Measurements from ENCODE around the gene TMEM178A. TPM values are rescaled to one million over a fixed set of nuclear protein-coding genes. Genes with fewer than 3 reads are reported as not detected.

The TMEM178A gene
- total and polyA plus RNA-seq, 2 of the 8 experiments (the other 6 are each of a cell fraction or from before 2014, with no cell fraction given), result 11.2 to 14.9 TPM

DNA sequence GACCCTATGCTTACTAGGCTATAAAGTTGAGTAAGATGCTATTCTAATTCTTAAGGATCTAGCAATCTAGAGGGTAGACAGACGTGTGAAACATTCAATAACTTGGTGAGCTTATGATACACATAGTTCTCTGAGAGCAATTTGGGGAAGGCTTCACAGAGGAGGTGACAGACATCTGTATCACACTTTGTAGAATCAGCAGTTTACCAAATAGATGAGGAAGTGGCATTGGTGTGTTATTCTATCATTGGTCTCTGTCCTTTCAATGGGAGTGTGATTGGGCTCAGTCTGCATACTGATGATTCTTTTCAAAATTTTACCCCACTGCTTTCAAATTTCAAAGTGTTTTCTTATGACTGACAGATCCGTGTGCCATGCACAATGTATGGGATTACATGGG lies 47.0 kb upstream of the TMEM178A start:
- Histone ChIP-seq H2AK5ac (ENCODE audit: low read depth, low read length) (no peak overlapping the region), H3K4ac (replicated peaks; ENCODE audit: insufficient read length, low read depth, low read length) (no peak overlapping the region), H2BK120ac (replicated peaks; ENCODE audit: low read depth, low read length) (no peak overlapping the region), H3K4me3 (ENCODE audit: extremely low read depth in 1 of 4, insufficient read depth in 2 of 4, low read depth in 3 of 4, low read length in 4 of 4) (no peak overlapping the region), H3K36me3 (ENCODE audit: control insufficient read depth in 2 of 4, insufficient read depth in 4 of 4, low read length in 3 of 4) (no peaks in the 10 kb centered on the region), H3K23me2 (ENCODE audit: low read depth, low read length) (no peaks in the 10 kb centered on the region), H3K79me2 (ENCODE audit: control insufficient read depth in 1 of 2, insufficient read depth in 2 of 2, low read length in 2 of 2) (no peaks in the 10 kb centered on the region), H3K27ac (ENCODE audit: low read depth, low read length) (no peak overlapping the region), H3K23ac (ENCODE audit: insufficient read length) (no peak overlapping the region), H2BK15ac (ENCODE audit: low read length) (no peak overlapping the region), H4K20me1 (replicated peaks in 1 of 2; ENCODE audit: control insufficient read depth in 1 of 2, insufficient read depth in 2 of 2, low read length in 2 of 2) (no peaks in the 10 kb centered on the region), H3K4me1 (replicated peaks in 1 of 4; ENCODE audit: control insufficient read depth in 3 of 4, insufficient read depth in 4 of 4, low read length in 3 of 4) (peaks cover 0 to 10% (median 3%) of the 10 kb centered on the region in 4 experiments; a peak in 2 of 7 replicates), H3K27me3 (replicated peaks in 1 of 4; ENCODE audit: control insufficient read depth in 3 of 4, extremely low read depth in 1 of 4, insufficient read depth in 3 of 4, low read length in 3 of 4) (peaks cover 0 to 1% (median 0%) of the 10 kb centered on the region in 4 experiments; a peak in 1 of 7 replicates), H2BK12ac (ENCODE audit: low read depth, low read length) (no peak overlapping the region), H3K9ac (replicated peaks in 1 of 4; ENCODE audit: extremely low read depth in 1 of 4, low read depth in 3 of 4, low read length in 3 of 4) (no peak overlapping the region), H3K18ac (ENCODE audit: extremely low read depth, low read length) (no peak overlapping the region), H3K56ac (replicated peaks; ENCODE audit: insufficient read length, low read depth, low read length) (no peak overlapping the region), H3K9me3 (ENCODE audit: insufficient read depth in 2 of 2, low read depth in 1 of 2, low read length in 1 of 2) (no peaks in the 10 kb centered on the region), H3K14ac (ENCODE audit: insufficient read length) (no peak overlapping the region), H2BK20ac (ENCODE audit: low read length) (no peak overlapping the region), H3K4me2 (ENCODE audit: insufficient read depth in 1 of 2, low read depth in 2 of 2, low read length in 2 of 2) (no peak overlapping the region), H4K5ac (ENCODE audit: insufficient read length, low read depth, low read length) (no peak overlapping the region), H4K8ac (ENCODE audit: extremely low read depth, insufficient read depth, low read length) (no peak overlapping the region), H2AFZ (ENCODE audit: low read length) (no peak overlapping the region), H3K79me1 (ENCODE audit: low read depth, low read length) (no peaks in the 10 kb centered on the region), H2BK5ac (ENCODE audit: low read depth, low read length) (no peak overlapping the region), H4K91ac (replicated peaks; ENCODE audit: insufficient read length, low read length) (no peak overlapping the region)
- WGBS, 2 experiments (ENCODE audit: extremely low coverage in 1 of 2, insufficient coverage in 1 of 2, insufficient read length in 1 of 2, insufficient replicate concordance in 2 of 2, low coverage in 1 of 2, low lambda C conversion rate in 2 of 2, missing lambda C conversion rate in 1 of 2), result 77% methylated on average over 2 of the region's 2 CpGs; no CpG with 5 or more reads in 1 of the 2 experiments
- ChIA-PET POLR2A (ENCODE audit: partially characterized antibody) (no interaction called here), CTCF (ENCODE audit: partially characterized antibody) (interaction anchor here (1.4 to 1.5 kb wide), 2 partner anchors 106 to 111 kb away, joined by 3 to 5 read pairs; no protein-coding TSS in a partner anchor)
- FAIRE-seq (no peak), DNase-seq (ENCODE audit: low read depth in 1 of 2, low spot score in 2 of 2) (no peak)
- TF ChIP-seq EP300 (IDR thresholded peaks at IDR 0.05; ENCODE audit: borderline replicate concordance in 1 of 2, low read depth in 2 of 2, low read length in 2 of 2), result no peak

All from H1 (cell line).